OCI-LY1 (cell line): Measurements from ENCODE around the gene MCM6.

ENCODE experiments used
- CTCF ChIP-seq: fragments of 200-600 bp; sonication (generic), shearing (Covaris generic); IDR thresholded peaks from 2 replicates; pipeline ENCODE4 v1.5.1; 2017; ENCODE audit warnings: mild to moderate bottlenecking, antibody characterized with exemption, low read length, moderate library complexity, mixed read lengths
- EZH2 ChIP-seq: fragments of 200-600 bp; sonication (generic), shearing (Covaris generic); IDR thresholded peaks from 2 replicates; pipeline ENCODE4 v1.8.0; 2017; ENCODE audit warnings: borderline replicate concordance, mixed run types, mild to moderate bottlenecking, antibody characterized with exemption, low read length, moderate library complexity, mixed read lengths

- TF ChIP-seq CTCF, result no peak
- TF ChIP-seq EZH2, result no peak
These were observed 58.8 kb downstream of the MCM6 start for GRCh38 chr2:135817466-135817865.
